Gastrocnemius medialis (tissue), 4 donors: Measurements from ENCODE around the gene PKNOX2. TPM values are rescaled to one million over a fixed set of nuclear protein-coding genes. Genes with fewer than 3 reads are reported as not detected.

ENCODE experiments used
- ATAC-seq, 2 donors: fragments of 150-250 bp; one replicate each; pipeline ENCODE4 v1.9.1; 2016
- DNase-seq, 2 donors: peaks; one replicate each; pipeline ENCODE4 v3.0.0-alpha.2; 2019
- H3K27ac ChIP-seq, 4 donors: fragments of 200-600 bp; sonication (generic); 1 replicate in 1 of 4; 2 replicates in 3 of 4; pipeline ENCODE4 v1.5.1; 2016 to 2018; ENCODE audit warnings: mild to moderate bottlenecking in 2 of 4, moderate library complexity in 1 of 4
- H3K27me3 ChIP-seq, 3 donors: fragments of 200-600 bp; sonication (generic) in 2 of 3; 1 replicate in 1 of 3; 2 replicates in 2 of 3; pipeline versions ENCODE4 v1.5.1 to v1.6.0; 2016 to 2019; ENCODE audit warnings: mild to moderate bottlenecking in 1 of 3, moderate library complexity in 1 of 3
- H3K36me3 ChIP-seq, 2 donors: fragments of 200-600 bp; sonication (generic) in 1 of 2; one replicate each; pipeline ENCODE4 v1.5.1; 2017 to 2018
- H3K4me1 ChIP-seq, 2 donors: fragments of 200-600 bp; sonication (generic) in 1 of 2; one replicate each; pipeline ENCODE4 v1.5.1; 2016 to 2017; ENCODE audit warnings: mild to moderate bottlenecking in 2 of 2
- H3K4me3 ChIP-seq, 4 donors: fragments of 200-600 bp; sonication (generic) in 3 of 4; 1 replicate in 1 of 4; 2 replicates in 3 of 4; pipeline ENCODE4 v1.5.1; 2016 to 2019; ENCODE audit warnings: mild to moderate bottlenecking in 2 of 4
- H3K9me3 ChIP-seq, 3 donors: fragments of 200-600 bp; sonication (generic) in 2 of 3; 1 replicate in 1 of 3; 2 replicates in 2 of 3; pipeline ENCODE4 v1.5.1; 2016 to 2019
- CTCF ChIP-seq, 5 experiments: fragments of 450-650 bp in 3 of 5; fragments of 200-600 bp in 2 of 5; sonication (generic) in 2 of 5; IDR thresholded peaks in 4 of 5; conservative IDR thresholded peaks in 1 of 5; 1 replicate in 4 of 5; 2 replicates in 1 of 5; pipeline ENCODE4 v1.5.1; 2016 to 2019; ENCODE audit warnings: antibody characterized with exemption in 5 of 5, mild to moderate bottlenecking in 3 of 5, moderate library complexity in 3 of 5
- POLR2A ChIP-seq, 2 donors: fragments of 450-650 bp; IDR thresholded peaks; one replicate each; pipeline ENCODE4 v1.6.1; 2017; ENCODE audit warnings: antibody characterized with exemption in 2 of 2, mild to moderate bottlenecking in 2 of 2, moderate library complexity in 2 of 2
- in situ Hi-C, 4 donors: fragments of 200-750 bp; cut with MboI; loops; one replicate each; pipeline versions ENCODE4 v1.15.0 to v1.8.0; 2017; ENCODE audit warnings: low sequenced_read_pairs in 4 of 4
- intact Hi-C: fragments of 100-400 bp; cut with DNase I; formaldehyde crosslinking; loops from one replicate; pipeline ENCODE4 v1.15.1; 2023; ENCODE audit warnings: low total_unique reads
- total RNA-seq, 4 donors: library from RNA; depleted of rRNA; stranded (reverse); fragments of >200 nt; gene quantifications; one replicate each; pipeline versions ENCODE4 v1.1.0 to v1.2.3, GENCODE V29; 2016

PKNOX2 gene
- total RNA-seq, 4 donors from 2014 or later, result 3.7 to 11.7 (median 6.0) TPM

GRCh38 chr11:125319649-125320048 lies 155.1 kb downstream of the PKNOX2 start:
- Histone ChIP-seq H3K27ac (no peak overlapping the region), H3K4me3 (no peak overlapping the region), H3K9me3 (no peaks in the 10 kb centered on the region), H3K27me3 (no peaks in the 10 kb centered on the region), H3K36me3 (no peaks in the 10 kb centered on the region), H3K4me1 (no peaks in the 10 kb centered on the region)
- intact Hi-C loops, result no loop called here
- DNase-seq (no peak), ATAC-seq (no peak)
- TF ChIP-seq CTCF (IDR thresholded peaks at IDR 0.05 in 4 of 5, conservative IDR thresholded peaks at IDR 0.05 in 1 of 5) (no peak), POLR2A (IDR thresholded peaks at IDR 0.05) (no peak)
- in situ Hi-C loops, result no loop called here

- in situ Hi-C loops, result no loop called here
- Histone ChIP-seq H3K4me1 (no peaks in the 10 kb centered on the region), H3K4me3 (no peak overlapping the region), H3K27ac (no peak overlapping the region), H3K36me3 (no peaks in the 10 kb centered on the region), H3K9me3 (no peaks in the 10 kb centered on the region), H3K27me3 (no peaks in the 10 kb centered on the region)
- intact Hi-C loops, result no loop called here
- TF ChIP-seq CTCF (IDR thresholded peaks at IDR 0.05 in 4 of 5, conservative IDR thresholded peaks at IDR 0.05 in 1 of 5) (no peak), POLR2A (IDR thresholded peaks at IDR 0.05) (no peak)
- ATAC-seq (no peak), DNase-seq (no peak)
These were observed 156.0 kb downstream of the PKNOX2 start for GRCh38 chr11:125320347-125321076.

GRCh38 chr11:125322289-125322688 lies 157.7 kb downstream of the PKNOX2 start:
- Histone ChIP-seq H3K36me3 (no peaks in the 10 kb centered on the region), H3K4me1 (no peaks in the 10 kb centered on the region), H3K9me3 (no peaks in the 10 kb centered on the region), H3K27ac (no peak overlapping the region), H3K27me3 (no peaks in the 10 kb centered on the region), H3K4me3 (no peak overlapping the region)
- no peak for ATAC-seq
- in situ Hi-C loops, result no loop called here
- no peak for TF ChIP-seq POLR2A (IDR thresholded peaks at IDR 0.05)
- no peak for TF ChIP-seq CTCF (IDR thresholded peaks at IDR 0.05 in 4 of 5, conservative IDR thresholded peaks at IDR 0.05 in 1 of 5)
- no peak for DNase-seq
- intact Hi-C loops, result no loop called here

GRCh38 chr11:125325196-125325595 lies 160.6 kb downstream of the PKNOX2 start:
- no peak for DNase-seq
- no peak overlapping the region for H3K27ac ChIP-seq
- intact Hi-C loops (no loop called here), in situ Hi-C loops (loop anchor here in 1 of 4 donors (25.0 kb wide), 1 partner anchor 363 kb away; the partner anchor contains the start of gene CCDC15)
- no peak overlapping the region for H3K4me3 ChIP-seq
- H3K4me1 ChIP-seq, result no peaks in the 10 kb centered on the region
- TF ChIP-seq POLR2A (IDR thresholded peaks at IDR 0.05) (no peak), CTCF (IDR thresholded peaks at IDR 0.05 in 4 of 5, conservative IDR thresholded peaks at IDR 0.05 in 1 of 5) (no peak)
- no peaks in the 10 kb centered on the region for H3K27me3 ChIP-seq
- ATAC-seq, result no peak
- H3K36me3 ChIP-seq, result no peaks in the 10 kb centered on the region
- H3K9me3 ChIP-seq, result no peaks in the 10 kb centered on the region
